Common myeloid progenitor, CD34-positive (primary cell): ENCODE measurements around the gene LRMDA.

Experiments
- CTCF ChIA-PET: fragments of 350-600 bp; sonication (Branson Sonifier 250); formaldehyde crosslinking; loops from one replicate; lab custom pipeline; 2021; ENCODE audit warnings: antibody characterized with exemption; lab: Charles Lee
- POLR2A ChIA-PET: fragments of 350-600 bp; sonication (Branson Sonifier 250); formaldehyde crosslinking; loops from one replicate; lab custom pipeline; 2021; ENCODE audit warnings: antibody characterized with exemption; lab: Charles Lee
- DNase-seq, 3 donors: peaks; one replicate each; pipeline versions ENCODE4 v3.0.0 to v3.0.0-alpha.2; 2013
- H3K27ac ChIP-seq, 2 experiments: 1 replicate in 1 of 2; 2 replicates in 1 of 2; pipeline ENCODE4 v1.7.0; 2013; ENCODE audit warnings: inconsistent platforms in 2 of 2, low read length in 2 of 2, mild to moderate bottlenecking in 2 of 2, low read depth in 1 of 2, moderate library complexity in 1 of 2; ENCODE audit not compliant: severe bottlenecking in 2 of 2, insufficient read depth in 1 of 2, poor library complexity in 1 of 2
- H3K27me3 ChIP-seq, 5 experiments: replicated peaks in 2 of 5; 1 replicate in 3 of 5; 2 replicates in 2 of 5; pipeline versions ENCODE4 v1.6.1 to v1.7.0; 2013; ENCODE audit warnings: low read length in 4 of 5, mild to moderate bottlenecking in 2 of 5, moderate library complexity in 2 of 5, inconsistent platforms in 1 of 5; ENCODE audit not compliant: insufficient read depth in 5 of 5, control insufficient read depth in 4 of 5
- H3K36me3 ChIP-seq, 4 experiments: 1 replicate in 2 of 4; 2 replicates in 2 of 4; pipeline versions ENCODE4 v1.6.1 to v1.7.0; 2013; ENCODE audit warnings: low read length in 3 of 4, control low read depth in 1 of 4, mild to moderate bottlenecking in 1 of 4; ENCODE audit not compliant: control insufficient read depth in 4 of 4, insufficient read depth in 4 of 4
- H3K4me1 ChIP-seq, 4 experiments: 1 replicate in 3 of 4; 2 replicates in 1 of 4; pipeline versions ENCODE4 v1.6.1 to v1.7.1; 2013; ENCODE audit warnings: low read length in 3 of 4, mild to moderate bottlenecking in 3 of 4, control low read depth in 1 of 4, inconsistent platforms in 1 of 4, moderate library complexity in 1 of 4; ENCODE audit not compliant: control insufficient read depth in 4 of 4, insufficient read depth in 4 of 4; ENCODE audit errors: control extremely low read depth in 1 of 4
- H3K4me3 ChIP-seq, 7 experiments: 1 replicate in 4 of 7; 2 replicates in 3 of 7; pipeline versions ENCODE4 v1.5.1 to v1.7.0; 2013; ENCODE audit warnings: mild to moderate bottlenecking in 7 of 7, low read length in 6 of 7, moderate library complexity in 6 of 7, inconsistent platforms in 2 of 7, low read depth in 2 of 7, control low read depth in 1 of 7; ENCODE audit not compliant: insufficient read depth in 4 of 7, control insufficient read depth in 1 of 7; ENCODE audit errors: extremely low read depth in 1 of 7
- H3K9me3 ChIP-seq, 5 experiments: 1 replicate in 4 of 5; 2 replicates in 1 of 5; pipeline versions ENCODE4 v1.6.1 to v1.7.1; 2013; ENCODE audit warnings: low read length in 4 of 5, mild to moderate bottlenecking in 2 of 5, inconsistent platforms in 1 of 5, low read depth in 1 of 5, moderate library complexity in 1 of 5; ENCODE audit not compliant: control insufficient read depth in 4 of 5, insufficient read depth in 2 of 5; ENCODE audit errors: control extremely low read depth in 1 of 5
- WGBS: methylation state at CpG from one replicate; pipeline ENCODE4 v1.1.5; 2013; ENCODE audit not compliant: insufficient coverage; 5-methylcytosine and 5-hydroxymethylcytosine counted together

The LRMDA gene

DNA sequence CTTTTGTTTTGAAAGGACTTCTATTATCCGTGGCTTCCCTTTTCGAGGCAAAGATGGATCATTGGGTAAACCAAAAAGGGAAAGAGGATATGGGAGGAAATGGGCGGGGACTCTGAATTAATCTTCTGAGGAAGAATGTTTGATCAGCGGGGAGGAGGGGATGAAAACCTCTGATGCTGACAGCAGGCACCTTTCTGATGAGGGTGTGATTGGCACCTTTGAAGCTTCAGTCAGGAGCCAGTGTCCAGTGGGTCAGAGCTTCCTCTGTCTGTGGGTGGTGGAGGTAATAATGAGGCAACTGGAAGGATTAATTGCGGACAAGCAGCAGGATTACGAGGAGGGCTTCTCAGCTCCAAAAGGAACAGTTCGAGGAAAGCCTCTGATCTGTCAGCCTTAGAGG is 877.6 kb downstream of the LRMDA start:
- 86% methylated on average over 5 of the region's 7 CpGs for WGBS
- H3K9me3 ChIP-seq, result no peaks in the 10 kb centered on the region
- peaks cover 0 to 4% (median 1%) of the 10 kb centered on the region in 4 experiments for H3K4me1 ChIP-seq
- H3K36me3 ChIP-seq, result no peaks in the 10 kb centered on the region
- no peaks in the 10 kb centered on the region for H3K27me3 ChIP-seq
- no peak overlapping the region for H3K27ac ChIP-seq
- H3K4me3 ChIP-seq, result no peak overlapping the region
- ChIA-PET POLR2A (no interaction called here), CTCF (no interaction called here)
- no peak for DNase-seq

DNA sequence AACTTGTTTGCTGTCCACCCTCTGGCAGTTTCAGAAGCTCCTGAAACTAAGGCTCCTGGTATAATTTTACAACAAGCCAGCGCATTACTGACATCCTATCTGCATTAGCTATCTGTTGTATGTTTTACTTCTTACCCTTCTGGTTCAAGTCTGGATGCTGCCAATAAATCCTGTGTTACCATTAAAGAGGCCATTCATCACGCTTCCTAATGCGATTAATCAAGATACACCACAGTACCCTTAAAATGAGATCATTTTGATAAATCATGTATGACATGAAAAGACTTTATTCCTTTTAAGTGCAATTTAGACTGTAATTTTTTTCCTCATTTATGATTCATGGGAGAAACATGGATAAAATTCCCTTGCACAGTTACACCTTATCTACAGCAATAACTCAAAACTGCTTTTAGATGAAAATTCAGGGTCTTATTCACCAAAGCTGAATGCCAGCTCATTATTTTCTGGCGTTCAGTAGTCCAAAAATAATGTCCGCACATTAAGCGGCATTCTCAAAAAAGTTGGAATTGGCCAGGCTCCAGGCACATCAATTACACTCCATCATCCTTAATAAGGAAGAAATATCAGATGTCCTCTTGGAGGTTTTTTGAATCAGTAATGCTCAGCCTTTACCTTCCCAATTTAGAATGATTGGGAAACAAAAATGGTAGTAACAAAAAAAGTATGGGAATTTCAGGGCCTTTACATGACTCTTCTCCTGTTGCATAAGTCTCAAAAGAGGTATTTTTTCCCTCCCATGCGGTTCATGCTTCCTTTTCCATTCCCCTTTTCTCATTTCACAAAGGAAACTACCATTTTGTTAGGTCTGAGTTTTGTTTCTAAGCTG is 878.5 kb downstream of the LRMDA start:
- H3K36me3 ChIP-seq, result no peaks in the 10 kb centered on the region
- DNase-seq, result no peak
- no peaks in the 10 kb centered on the region for H3K27me3 ChIP-seq
- POLR2A ChIA-PET, result no interaction called here
- H3K9me3 ChIP-seq, result no peaks in the 10 kb centered on the region
- no peak overlapping the region for H3K4me3 ChIP-seq
- WGBS, result 100% methylated on average over 6 of the region's 7 CpGs
- H3K27ac ChIP-seq, result no peak overlapping the region
- peaks cover 0 to 4% (median 1%) of the 10 kb centered on the region in 4 experiments for H3K4me1 ChIP-seq
- CTCF ChIA-PET, result no interaction called here

DNA sequence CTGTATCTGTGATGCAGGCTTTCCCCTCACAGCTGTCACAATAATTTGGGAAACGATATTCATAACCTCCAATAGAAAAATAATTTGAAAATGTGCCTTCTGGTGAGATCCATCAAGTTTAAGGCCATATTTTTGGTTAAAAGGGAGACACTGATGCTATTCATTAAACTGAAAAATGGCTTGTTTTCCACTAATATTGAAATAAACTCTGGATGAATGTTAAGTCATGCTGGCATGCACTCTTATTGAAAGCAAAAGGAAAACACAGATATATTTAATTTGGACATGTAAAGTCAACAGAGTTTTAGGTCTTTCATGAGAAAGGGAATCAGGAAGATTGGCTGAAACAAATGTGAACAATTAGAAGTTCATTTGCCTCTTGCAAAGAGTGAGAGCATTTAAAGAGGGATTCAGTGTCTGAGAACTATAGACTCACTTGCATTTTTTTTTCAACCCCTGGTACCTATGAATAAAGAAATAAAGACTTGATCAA is 879.2 kb downstream of the LRMDA start:
- Histone ChIP-seq H3K4me3 (no peak overlapping the region), H3K27ac (no peak overlapping the region), H3K4me1 (peaks cover 0 to 4% (median 1%) of the 10 kb centered on the region in 4 experiments), H3K27me3 (no peaks in the 10 kb centered on the region), H3K36me3 (no peaks in the 10 kb centered on the region), H3K9me3 (no peaks in the 10 kb centered on the region)
- CTCF ChIA-PET, result no interaction called here
- POLR2A ChIA-PET, result no interaction called here
- WGBS, result no CpG with 5 or more reads among the region's 1 CpG
- no peak for DNase-seq

- H3K27me3 ChIP-seq, result no peaks in the 10 kb centered on the region
- DNase-seq, result peak; percentile 28 to 67 (median 66)
- POLR2A ChIA-PET, result no interaction called here
- no peaks in the 10 kb centered on the region for H3K9me3 ChIP-seq
- WGBS, result 34% methylated on average over 4 of the region's 4 CpGs
- peaks cover 0 to 4% (median 1%) of the 10 kb centered on the region in 4 experiments for H3K4me1 ChIP-seq
- CTCF ChIA-PET, result interaction anchor here (1.7 to 1.8 kb wide), 2 partner anchors 11 to 17 kb away, joined by 6 to 7 read pairs; no protein-coding TSS in a partner anchor
- no peak overlapping the region for H3K4me3 ChIP-seq
- no peaks in the 10 kb centered on the region for H3K36me3 ChIP-seq
- H3K27ac ChIP-seq, result no peak overlapping the region
These were observed 880.6 kb downstream of the LRMDA start for GRCh38 chr10:76311752-76312636.

GRCh38 chr10:76315240-76315639 is 883.8 kb downstream of the LRMDA start:
- Histone ChIP-seq H3K4me1 (peaks cover 0 to 7% (median 5%) of the 10 kb centered on the region in 4 experiments), H3K36me3 (no peaks in the 10 kb centered on the region), H3K27ac (no peak overlapping the region), H3K27me3 (no peaks in the 10 kb centered on the region), H3K9me3 (no peaks in the 10 kb centered on the region), H3K4me3 (no peak overlapping the region)
- WGBS, result 96% methylated on average over 14 of the region's 14 CpGs
- CTCF ChIA-PET, result interaction anchor here (1.2 to 1.3 kb wide), 2 partner anchors 12 to 279 kb away, joined by 3 to 6 read pairs; no protein-coding TSS in a partner anchor
- POLR2A ChIA-PET, result no interaction called here
- no peak for DNase-seq

GRCh38 chr10:76316234-76316633 is 884.8 kb downstream of the LRMDA start:
- POLR2A ChIA-PET, result no interaction called here

More at GRCh38 chr10:76316234-76316633, 884.8 kb downstream of the LRMDA start:
- Histone ChIP-seq H3K9me3 (no peaks in the 10 kb centered on the region), H3K27me3 (no peaks in the 10 kb centered on the region), H3K4me3 (no peak overlapping the region), H3K4me1 (peaks cover 0 to 7% (median 5%) of the 10 kb centered on the region in 4 experiments), H3K36me3 (no peaks in the 10 kb centered on the region), H3K27ac (no peak overlapping the region)
- WGBS, result 97% methylated on average over 10 of the region's 12 CpGs
- CTCF ChIA-PET, result no interaction called here
- no peak for DNase-seq
